GM08714 (cell line): ENCODE results near the gene ARHGAP44.
A peak's percentile ranks its signal among the peaks of the same experiment; 100 is the strongest.

Experiments
- H3K4me3 ChIP-seq: fragments of 200-500 bp; sonication (Bioruptor generic); 2 replicates; pipeline ENCODE4 v1.5.1; 2014; ENCODE audit warnings: mild to moderate bottlenecking, low read length, inconsistent platforms
- ZNF274 ChIP-seq: IDR thresholded peaks from 2 replicates; pipeline ENCODE4 v1.6.1; 2012; ENCODE audit warnings: mild to moderate bottlenecking, low read depth, low read length

The ARHGAP44 gene

GRCh38 chr17:12996357-12996756 lies 207.1 kb downstream of the ARHGAP44 start:
- no peak for TF ChIP-seq ZNF274
- no peak overlapping the region for H3K4me3 ChIP-seq

- no peak for TF ChIP-seq ZNF274
- H3K4me3 ChIP-seq = no peak overlapping the region
Observed at GRCh38 chr17:12996941-12997340, 207.6 kb downstream of the ARHGAP44 start.

GRCh38 chr17:12998461-12998860 lies 209.2 kb downstream of the ARHGAP44 start:
- no peak for TF ChIP-seq ZNF274
- no peak overlapping the region for H3K4me3 ChIP-seq

GRCh38 chr17:12998874-12999273 lies 209.6 kb downstream of the ARHGAP44 start:
- no peak for TF ChIP-seq ZNF274
- no peak overlapping the region for H3K4me3 ChIP-seq

- TF ChIP-seq ZNF274 = no peak
- H3K4me3 ChIP-seq = no peak overlapping the region
Observed at GRCh38 chr17:13000561-13000960, 211.3 kb downstream of the ARHGAP44 start.

- H3K4me3 ChIP-seq = no peak overlapping the region
- no peak for TF ChIP-seq ZNF274
Observed at GRCh38 chr17:13001991-13002615, 212.8 kb downstream of the ARHGAP44 start.

GRCh38 chr17:13002761-13003453 lies 213.6 kb downstream of the ARHGAP44 start:
- no peak for TF ChIP-seq ZNF274
- no peak overlapping the region for H3K4me3 ChIP-seq

- TF ChIP-seq ZNF274 = no peak
Observed at GRCh38 chr17:13003454-13003851, 214.2 kb downstream of the ARHGAP44 start.

GRCh38 chr17:13003927-13004326 lies 214.6 kb downstream of the ARHGAP44 start:
- no peak overlapping the region for H3K4me3 ChIP-seq
- no peak for TF ChIP-seq ZNF274

More at GRCh38 chr17:13003454-13003851, 214.2 kb downstream of the ARHGAP44 start:
- no peak overlapping the region for H3K4me3 ChIP-seq

- no peak for TF ChIP-seq ZNF274
- H3K4me3 ChIP-seq = no peak overlapping the region
Observed at GRCh38 chr17:13004336-13004735, 215.0 kb downstream of the ARHGAP44 start.

- no peak for TF ChIP-seq ZNF274
- H3K4me3 ChIP-seq = no peak overlapping the region
Observed at GRCh38 chr17:13005530-13005929, 216.2 kb downstream of the ARHGAP44 start.

GRCh38 chr17:13008461-13008860 lies 219.2 kb downstream of the ARHGAP44 start:
- H3K4me3 ChIP-seq = no peak overlapping the region
- TF ChIP-seq ZNF274 = no peak

GRCh38 chr17:13010959-13011358 lies 221.7 kb downstream of the ARHGAP44 start:
- no peak for TF ChIP-seq ZNF274

GRCh38 chr17:13014801-13015200 lies 225.5 kb downstream of the ARHGAP44 start:
- no peak for TF ChIP-seq ZNF274
- no peak overlapping the region for H3K4me3 ChIP-seq

More at GRCh38 chr17:13010959-13011358, 221.7 kb downstream of the ARHGAP44 start:
- no peak overlapping the region for H3K4me3 ChIP-seq

GRCh38 chr17:13016881-13017654 lies 227.8 kb downstream of the ARHGAP44 start:
- peak overlapping the region; percentile 68 for H3K4me3 ChIP-seq
- no peak for TF ChIP-seq ZNF274
